ENCODE results near the gene IRF6. TPM values are rescaled to one million over a fixed set of nuclear protein-coding genes. Genes with fewer than 3 reads are reported as not detected.

Gene IRF6
- polyA plus RNA-seq, 1 donor from 2014 or later = not detected

DNA sequence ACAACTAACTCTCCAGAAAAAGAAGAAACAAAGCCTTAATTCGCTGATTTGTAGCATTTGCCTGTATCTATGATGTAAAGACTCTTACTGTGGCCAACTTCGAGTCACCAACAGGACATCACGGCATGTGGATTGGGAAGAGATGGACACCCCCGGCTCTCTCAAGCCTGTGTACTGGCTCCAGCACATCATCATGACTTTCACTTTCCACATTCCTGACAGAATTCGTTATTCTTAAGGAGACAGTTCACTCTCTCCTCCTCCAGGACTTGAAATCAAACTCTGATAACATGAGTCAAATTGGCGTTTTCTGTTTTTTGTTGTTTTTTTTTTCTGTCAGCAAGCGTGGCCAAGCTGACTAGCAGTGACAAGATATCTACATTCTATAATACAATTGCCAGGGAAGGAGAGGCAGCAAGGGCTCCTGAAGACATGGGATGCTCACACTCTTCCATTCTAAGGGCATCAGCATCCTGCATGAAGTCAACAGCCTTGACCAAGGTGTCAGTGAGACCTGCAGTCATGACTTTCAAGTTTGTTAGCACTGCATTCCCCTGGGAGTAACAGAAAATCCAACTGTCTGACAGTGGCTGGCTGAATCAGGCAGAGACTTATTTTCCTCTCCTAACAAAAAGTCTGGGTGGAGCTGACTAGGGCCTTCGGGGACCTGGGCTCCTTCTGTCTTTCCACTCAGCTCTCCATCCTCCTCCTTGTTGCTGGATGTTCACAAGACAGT is 63.4 kb downstream of the IRF6 start:
- Histone ChIP-seq H3K4me2 (ENCODE audit: low read length) (no peak overlapping the region), H3K27ac (ENCODE audit: low read length) (no peak overlapping the region), H3K9me3 (ENCODE audit: low read length) (no peaks in the 10 kb centered on the region), H3K9me2 (ENCODE audit: insufficient read depth, low read length) (no peaks in the 10 kb centered on the region), H3K27me3 (ENCODE audit: insufficient read depth, low read depth, low read length) (no peaks in the 10 kb centered on the region), H3K79me2 (replicated peaks; ENCODE audit: insufficient read depth, low read length) (no peaks in the 10 kb centered on the region), H3K36me3 (ENCODE audit: insufficient read depth, low read length) (no peaks in the 10 kb centered on the region), H3F3A (ENCODE audit: insufficient read depth, low read length, poor library complexity, severe bottlenecking) (no peaks in the 10 kb centered on the region), H2AFZ (ENCODE audit: low read depth, low read length) (no peak overlapping the region), H3K4me3 (ENCODE audit: low read length) (no peak overlapping the region), H4K20me1 (ENCODE audit: insufficient read depth) (no peaks in the 10 kb centered on the region), H3K9ac (ENCODE audit: low read length) (no peak overlapping the region)
- TF ChIP-seq MXI1 (conservative IDR thresholded peaks at IDR 0.05; ENCODE audit: poor library complexity, severe bottlenecking) (no peak), SMC3 (conservative IDR thresholded peaks at IDR 0.05; ENCODE audit: poor library complexity) (no peak), RAD21 (conservative IDR thresholded peaks at IDR 0.05) (no peak), POLR2AphosphoS5 (IDR thresholded peaks at IDR 0.05) (no peak), EZH2 (IDR thresholded peaks at IDR 0.05; ENCODE audit: borderline replicate concordance, insufficient read depth, low read length, poor library complexity, severe bottlenecking) (no peak), TAF1 (IDR thresholded peaks at IDR 0.05; ENCODE audit: low read depth) (no peak), EP300 (conservative IDR thresholded peaks at IDR 0.05; ENCODE audit: poor library complexity, severe bottlenecking) (no peak)
- TF ChIP-seq, protein P1, sequence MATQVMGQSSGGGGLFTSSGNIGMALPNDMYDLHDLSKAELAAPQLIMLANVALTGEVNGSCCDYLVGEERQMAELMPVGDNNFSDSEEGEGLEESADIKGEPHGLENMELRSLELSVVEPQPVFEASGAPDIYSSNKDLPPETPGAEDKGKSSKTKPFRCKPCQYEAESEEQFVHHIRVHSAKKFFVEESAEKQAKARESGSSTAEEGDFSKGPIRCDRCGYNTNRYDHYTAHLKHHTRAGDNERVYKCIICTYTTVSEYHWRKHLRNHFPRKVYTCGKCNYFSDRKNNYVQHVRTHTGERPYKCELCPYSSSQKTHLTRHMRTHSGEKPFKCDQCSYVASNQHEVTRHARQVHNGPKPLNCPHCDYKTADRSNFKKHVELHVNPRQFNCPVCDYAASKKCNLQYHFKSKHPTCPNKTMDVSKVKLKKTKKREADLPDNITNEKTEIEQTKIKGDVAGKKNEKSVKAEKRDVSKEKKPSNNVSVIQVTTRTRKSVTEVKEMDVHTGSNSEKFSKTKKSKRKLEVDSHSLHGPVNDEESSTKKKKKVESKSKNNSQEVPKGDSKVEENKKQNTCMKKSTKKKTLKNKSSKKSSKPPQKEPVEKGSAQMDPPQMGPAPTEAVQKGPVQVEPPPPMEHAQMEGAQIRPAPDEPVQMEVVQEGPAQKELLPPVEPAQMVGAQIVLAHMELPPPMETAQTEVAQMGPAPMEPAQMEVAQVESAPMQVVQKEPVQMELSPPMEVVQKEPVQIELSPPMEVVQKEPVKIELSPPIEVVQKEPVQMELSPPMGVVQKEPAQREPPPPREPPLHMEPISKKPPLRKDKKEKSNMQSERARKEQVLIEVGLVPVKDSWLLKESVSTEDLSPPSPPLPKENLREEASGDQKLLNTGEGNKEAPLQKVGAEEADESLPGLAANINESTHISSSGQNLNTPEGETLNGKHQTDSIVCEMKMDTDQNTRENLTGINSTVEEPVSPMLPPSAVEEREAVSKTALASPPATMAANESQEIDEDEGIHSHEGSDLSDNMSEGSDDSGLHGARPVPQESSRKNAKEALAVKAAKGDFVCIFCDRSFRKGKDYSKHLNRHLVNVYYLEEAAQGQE (IDR thresholded peaks at IDR 0.05; ENCODE audit: borderline replicate concordance) = no peak
- TF ChIP-seq, protein P2, sequence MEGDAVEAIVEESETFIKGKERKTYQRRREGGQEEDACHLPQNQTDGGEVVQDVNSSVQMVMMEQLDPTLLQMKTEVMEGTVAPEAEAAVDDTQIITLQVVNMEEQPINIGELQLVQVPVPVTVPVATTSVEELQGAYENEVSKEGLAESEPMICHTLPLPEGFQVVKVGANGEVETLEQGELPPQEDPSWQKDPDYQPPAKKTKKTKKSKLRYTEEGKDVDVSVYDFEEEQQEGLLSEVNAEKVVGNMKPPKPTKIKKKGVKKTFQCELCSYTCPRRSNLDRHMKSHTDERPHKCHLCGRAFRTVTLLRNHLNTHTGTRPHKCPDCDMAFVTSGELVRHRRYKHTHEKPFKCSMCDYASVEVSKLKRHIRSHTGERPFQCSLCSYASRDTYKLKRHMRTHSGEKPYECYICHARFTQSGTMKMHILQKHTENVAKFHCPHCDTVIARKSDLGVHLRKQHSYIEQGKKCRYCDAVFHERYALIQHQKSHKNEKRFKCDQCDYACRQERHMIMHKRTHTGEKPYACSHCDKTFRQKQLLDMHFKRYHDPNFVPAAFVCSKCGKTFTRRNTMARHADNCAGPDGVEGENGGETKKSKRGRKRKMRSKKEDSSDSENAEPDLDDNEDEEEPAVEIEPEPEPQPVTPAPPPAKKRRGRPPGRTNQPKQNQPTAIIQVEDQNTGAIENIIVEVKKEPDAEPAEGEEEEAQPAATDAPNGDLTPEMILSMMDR (IDR thresholded peaks at IDR 0.05; ENCODE audit: poor library complexity, severe bottlenecking) = no peak

- no peaks in the 10 kb centered on the region for H3K9me3 ChIP-seq (ENCODE audit: low read length)
- H3K27me3 ChIP-seq (ENCODE audit: insufficient read depth, low read depth, low read length) = no peaks in the 10 kb centered on the region
- no peak overlapping the region for H3K4me3 ChIP-seq (ENCODE audit: low read length)
- H3K9ac ChIP-seq (ENCODE audit: low read length) = no peak overlapping the region
- no peaks in the 10 kb centered on the region for H3F3A ChIP-seq (ENCODE audit: insufficient read depth, low read length, poor library complexity, severe bottlenecking)
- H3K9me2 ChIP-seq (ENCODE audit: insufficient read depth, low read length) = no peaks in the 10 kb centered on the region
- TF ChIP-seq, protein P2 (IDR thresholded peaks at IDR 0.05; ENCODE audit: poor library complexity, severe bottlenecking) = no peak
- TF ChIP-seq RAD21 (conservative IDR thresholded peaks at IDR 0.05) = no peak
- TF ChIP-seq SMC3 (conservative IDR thresholded peaks at IDR 0.05; ENCODE audit: poor library complexity) = no peak
- TF ChIP-seq POLR2AphosphoS5 (IDR thresholded peaks at IDR 0.05) = no peak
- TF ChIP-seq EP300 (conservative IDR thresholded peaks at IDR 0.05; ENCODE audit: poor library complexity, severe bottlenecking) = no peak
- TF ChIP-seq, protein P1 (IDR thresholded peaks at IDR 0.05; ENCODE audit: borderline replicate concordance) = no peak
- no peak for TF ChIP-seq EZH2 (IDR thresholded peaks at IDR 0.05; ENCODE audit: borderline replicate concordance, insufficient read depth, low read length, poor library complexity, severe bottlenecking)
- H3K36me3 ChIP-seq (ENCODE audit: insufficient read depth, low read length) = no peaks in the 10 kb centered on the region
- H2AFZ ChIP-seq (ENCODE audit: low read depth, low read length) = no peak overlapping the region
- H4K20me1 ChIP-seq (ENCODE audit: insufficient read depth) = no peaks in the 10 kb centered on the region
- no peak overlapping the region for H3K27ac ChIP-seq (ENCODE audit: low read length)
- no peak overlapping the region for H3K4me2 ChIP-seq (ENCODE audit: low read length)
- no peaks in the 10 kb centered on the region for H3K79me2 ChIP-seq (replicated peaks; ENCODE audit: insufficient read depth, low read length)
Observed at GRCh38 chr1:209741889-209742288, 64.1 kb downstream of the IRF6 start.
